PC-9 (cell line): ENCODE results near the gene LUM. TPM values are rescaled to one million over a fixed set of nuclear protein-coding genes. Genes with fewer than 3 reads are reported as not detected.

ENCODE experiments used
- BruUV-seq: library from RNA; stranded (reverse); fragments of 400-500 nt; replicated peaks from 2 replicates; lab custom pipeline; 2021; lab: Mats Ljungman, UMichigan
- CTCF ChIA-PET: fragments of 300-600 bp; sonication (Branson Sonifier 250); formaldehyde crosslinking; loops from one replicate; lab custom pipeline; 2022; ENCODE audit warnings: antibody characterized with exemption; lab: Charles Lee
- POLR2A ChIA-PET: fragments of 300-600 bp; sonication (Branson Sonifier 250); formaldehyde crosslinking; loops from one replicate; lab custom pipeline; 2022; ENCODE audit warnings: antibody characterized with exemption; ENCODE audit not compliant: unreplicated experiment; lab: Charles Lee
- DNase-seq, 2 experiments: peaks; one replicate each; pipeline versions ENCODE4 v3.0.0 to v3.0.0-alpha.2; 2015 to 2022; ENCODE audit warnings: mixed read lengths in 1 of 2
- H2AFZ ChIP-seq: fragments of 200-600 bp; sonication (generic); 2 replicates; pipeline ENCODE4 v1.8.1; 2017; ENCODE audit warnings: antibody characterized with exemption
- H3F3A ChIP-seq: fragments of 200-600 bp; sonication (generic); 2 replicates; pipeline ENCODE4 v1.8.1; 2017; ENCODE audit warnings: antibody characterized with exemption, mild to moderate bottlenecking, low read depth; ENCODE audit not compliant: insufficient read depth
- H3K27ac ChIP-seq: fragments of 200-600 bp; sonication (generic); 2 replicates; pipeline ENCODE4 v1.6.1; 2016; ENCODE audit warnings: mixed run types
- H3K27me3 ChIP-seq: fragments of 200-600 bp; sonication (generic); 2 replicates; pipeline ENCODE4 v1.6.1; 2016; ENCODE audit warnings: low read depth, mixed run types; ENCODE audit not compliant: insufficient read depth
- H3K36me3 ChIP-seq: fragments of 200-600 bp; sonication (generic); 2 replicates; pipeline ENCODE4 v1.6.1; 2016; ENCODE audit warnings: low read depth, mixed run types
- H3K4me1 ChIP-seq: fragments of 200-600 bp; sonication (generic); replicated peaks from 2 replicates; pipeline ENCODE4 v1.6.1; 2016; ENCODE audit warnings: mixed run types; ENCODE audit not compliant: insufficient read depth
- H3K4me2 ChIP-seq: fragments of 200-600 bp; sonication (generic); 2 replicates; pipeline ENCODE4 v1.6.1; 2017; ENCODE audit warnings: mixed run types
- H3K4me3 ChIP-seq: fragments of 200-600 bp; sonication (generic); 2 replicates; pipeline ENCODE4 v1.6.1; 2016; ENCODE audit warnings: mixed run types
- H3K79me2 ChIP-seq: fragments of 200-600 bp; sonication (generic); 2 replicates; pipeline ENCODE4 v1.6.1; 2017; ENCODE audit warnings: low read depth, mixed run types
- H3K9me2 ChIP-seq: fragments of 200-600 bp; sonication (generic); 2 replicates; pipeline ENCODE4 v1.8.1; 2017; ENCODE audit warnings: mild to moderate bottlenecking; ENCODE audit not compliant: insufficient read depth
- H3K9me3 ChIP-seq: fragments of 200-600 bp; sonication (generic); 2 replicates; pipeline ENCODE4 v1.8.1; 2016; ENCODE audit warnings: low read depth; ENCODE audit not compliant: insufficient read depth
- H4K20me1 ChIP-seq: fragments of 200-600 bp; sonication (generic); 2 replicates; pipeline ENCODE4 v1.8.1; 2017; ENCODE audit not compliant: insufficient read depth
- EZH2 ChIP-seq: fragments of 200-600 bp; sonication (generic); IDR thresholded peaks from 2 replicates; pipeline ENCODE4 v1.8.0; 2017; ENCODE audit warnings: antibody characterized with exemption, low read depth
- intact Hi-C: fragments of 100-400 bp; cut with micrococcal nuclease; formaldehyde crosslinking; loops from one replicate; pipeline ENCODE4 v1.10.0; 2022; ENCODE audit not compliant: unreplicated experiment
- total RNA-seq: library from RNA; stranded (reverse); gene quantifications from 2 replicates; pipeline ENCODE4 v1.2.3, GENCODE V29; 2021
- TF ChIP-seq, protein P1 (sequence below): fragments of 200-600 bp; sonication (generic); conservative IDR thresholded peaks from 2 replicates; pipeline ENCODE4 v1.6.1; 2017; ENCODE audit warnings: mixed run types, antibody characterized with exemption, mild to moderate bottlenecking, moderate library complexity

LUM gene
- total RNA-seq, 1 experiment from 2014 or later, result not detected

DNA sequence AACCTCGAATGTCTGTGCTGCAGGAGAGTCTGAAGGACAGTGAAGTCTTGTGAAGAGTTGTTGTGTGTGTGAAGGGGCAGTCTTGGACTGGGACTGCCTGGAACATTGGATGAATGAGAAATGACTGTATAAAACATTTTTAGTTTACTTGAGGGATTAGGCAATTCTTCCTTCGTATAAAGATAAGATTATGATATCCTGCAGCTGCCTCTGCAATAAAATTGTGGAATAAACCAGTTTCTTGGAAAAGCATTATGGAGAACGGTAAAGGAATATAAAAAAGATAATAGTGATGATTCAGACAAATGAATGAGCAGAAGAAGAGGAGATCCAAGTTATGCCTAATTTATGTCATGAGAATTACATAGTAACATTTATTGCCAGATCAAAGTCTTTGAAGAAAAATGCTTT, 30.9 kb upstream of the LUM start:
- H3K4me1 ChIP-seq, result no peaks in the 10 kb centered on the region

DNA sequence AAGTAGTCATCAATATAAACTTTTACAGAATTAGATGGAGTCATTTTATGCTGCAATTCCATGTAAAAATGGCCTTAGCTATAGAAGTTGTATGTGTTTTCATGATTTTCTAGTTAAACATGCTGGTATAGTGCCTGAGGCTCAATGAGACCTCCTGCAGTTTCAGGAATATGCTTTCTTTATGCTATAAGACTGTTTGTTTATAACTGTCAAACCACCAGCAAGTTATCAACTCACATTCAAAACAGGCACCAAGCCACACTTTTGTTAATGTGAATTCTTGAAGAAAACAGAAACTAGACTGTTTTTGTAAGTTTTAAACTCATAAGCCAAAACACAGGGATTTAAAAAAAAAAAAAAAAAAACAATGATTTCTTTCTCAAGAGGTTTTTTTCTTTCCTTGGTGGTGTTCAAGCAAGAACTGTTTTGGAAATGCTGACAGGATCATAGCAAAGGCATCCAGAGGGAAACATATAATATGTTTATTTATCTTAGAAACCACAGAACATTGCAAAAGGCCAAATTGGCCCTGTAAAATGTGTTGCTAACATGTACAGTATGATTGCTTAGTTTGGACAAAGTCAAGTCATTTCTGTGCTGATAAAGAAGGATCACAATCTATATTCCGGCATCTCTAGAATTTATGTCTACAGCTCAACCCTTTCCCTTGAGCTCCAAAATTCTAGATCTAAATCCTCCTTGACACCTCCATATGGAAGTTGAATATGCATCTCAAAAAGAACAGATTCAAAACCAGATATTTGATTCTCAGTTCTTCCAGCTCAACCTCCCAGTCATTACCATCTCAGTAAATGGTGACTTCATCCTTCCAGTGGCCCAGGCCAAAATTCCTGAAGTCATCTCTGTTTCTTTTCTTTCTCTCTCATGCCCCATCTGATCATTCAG, 29.0 kb upstream of the LUM start:
- ChIA-PET POLR2A (no interaction called here), CTCF (no interaction called here)
- Histone ChIP-seq H3K9me3 (no peaks in the 10 kb centered on the region), H4K20me1 (no peaks in the 10 kb centered on the region), H3K9me2 (no peaks in the 10 kb centered on the region), H3F3A (no peaks in the 10 kb centered on the region), H3K79me2 (no peaks in the 10 kb centered on the region), H3K27ac (no peak overlapping the region), H3K36me3 (no peaks in the 10 kb centered on the region), H3K4me2 (no peak overlapping the region), H3K27me3 (no peaks in the 10 kb centered on the region), H3K4me3 (no peak overlapping the region), H2AFZ (no peak overlapping the region), H3K4me1 (no peaks in the 10 kb centered on the region)
- no TSS peak for BruUV-seq
- DNase-seq, result no peak
- TF ChIP-seq EZH2, result no peak
- TF ChIP-seq, protein P1, sequence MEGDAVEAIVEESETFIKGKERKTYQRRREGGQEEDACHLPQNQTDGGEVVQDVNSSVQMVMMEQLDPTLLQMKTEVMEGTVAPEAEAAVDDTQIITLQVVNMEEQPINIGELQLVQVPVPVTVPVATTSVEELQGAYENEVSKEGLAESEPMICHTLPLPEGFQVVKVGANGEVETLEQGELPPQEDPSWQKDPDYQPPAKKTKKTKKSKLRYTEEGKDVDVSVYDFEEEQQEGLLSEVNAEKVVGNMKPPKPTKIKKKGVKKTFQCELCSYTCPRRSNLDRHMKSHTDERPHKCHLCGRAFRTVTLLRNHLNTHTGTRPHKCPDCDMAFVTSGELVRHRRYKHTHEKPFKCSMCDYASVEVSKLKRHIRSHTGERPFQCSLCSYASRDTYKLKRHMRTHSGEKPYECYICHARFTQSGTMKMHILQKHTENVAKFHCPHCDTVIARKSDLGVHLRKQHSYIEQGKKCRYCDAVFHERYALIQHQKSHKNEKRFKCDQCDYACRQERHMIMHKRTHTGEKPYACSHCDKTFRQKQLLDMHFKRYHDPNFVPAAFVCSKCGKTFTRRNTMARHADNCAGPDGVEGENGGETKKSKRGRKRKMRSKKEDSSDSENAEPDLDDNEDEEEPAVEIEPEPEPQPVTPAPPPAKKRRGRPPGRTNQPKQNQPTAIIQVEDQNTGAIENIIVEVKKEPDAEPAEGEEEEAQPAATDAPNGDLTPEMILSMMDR, result no peak
- intact Hi-C loops, result no loop called here

More for the DNA sequence above, 30.9 kb upstream of the LUM start:
- 0 out of 2 replicates have a peak overlapping the region, but pooled peaks have one; percentile 34 for H2AFZ ChIP-seq
- ChIA-PET POLR2A (no interaction called here), CTCF (no interaction called here)
- H3K4me3 ChIP-seq, result no peak overlapping the region
- intact Hi-C loops, result no loop called here
- no peak overlapping the region for H3K27ac ChIP-seq
- H3K79me2 ChIP-seq, result no peaks in the 10 kb centered on the region
- H3K27me3 ChIP-seq, result no peaks in the 10 kb centered on the region
- DNase-seq, result no peak
- H3K36me3 ChIP-seq, result no peaks in the 10 kb centered on the region
- no TSS peak for BruUV-seq
- no peaks in the 10 kb centered on the region for H3K9me3 ChIP-seq
- no peaks in the 10 kb centered on the region for H3F3A ChIP-seq
- H3K9me2 ChIP-seq, result no peaks in the 10 kb centered on the region
- H3K4me2 ChIP-seq, result no peak overlapping the region
- TF ChIP-seq EZH2, result no peak
- TF ChIP-seq, protein P1, result no peak
- H4K20me1 ChIP-seq, result no peaks in the 10 kb centered on the region

DNA sequence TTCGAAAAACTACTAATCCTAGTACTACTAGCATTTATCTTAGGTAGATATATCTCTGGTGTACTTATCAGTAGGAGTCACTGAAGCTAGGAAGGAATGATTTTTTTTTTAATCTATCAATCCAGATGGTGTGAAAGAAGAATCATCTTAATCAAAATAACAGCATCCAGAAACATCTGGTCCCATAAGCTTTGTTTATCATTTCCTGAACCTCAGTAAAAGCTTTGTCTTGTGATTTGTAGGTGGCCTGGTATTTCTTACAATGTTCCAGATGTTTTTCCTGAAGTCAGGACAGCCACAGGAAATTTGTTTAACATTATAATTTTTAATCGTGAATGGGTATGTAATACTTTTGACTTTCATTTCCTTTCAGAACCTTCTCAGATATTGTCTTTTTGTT, 28.0 kb upstream of the LUM start:
- Histone ChIP-seq H3K4me2 (no peak overlapping the region), H3K4me1 (no peaks in the 10 kb centered on the region), H3K4me3 (no peak overlapping the region), H3K79me2 (no peaks in the 10 kb centered on the region), H3K36me3 (no peaks in the 10 kb centered on the region), H3K27ac (no peak overlapping the region), H3F3A (no peaks in the 10 kb centered on the region), H3K9me3 (no peaks in the 10 kb centered on the region), H3K27me3 (no peaks in the 10 kb centered on the region), H3K9me2 (no peaks in the 10 kb centered on the region), H4K20me1 (no peaks in the 10 kb centered on the region), H2AFZ (no peak overlapping the region; the same call in 1 of the 2 replicates)
- POLR2A ChIA-PET, result no interaction called here
- BruUV-seq, result no TSS peak
- no peak for DNase-seq
- no peak for TF ChIP-seq EZH2
- TF ChIP-seq, protein P1, result no peak
- CTCF ChIA-PET, result no interaction called here
- intact Hi-C loops, result no loop called here
